ENCODE results near the gene MEGF11. TPM values are rescaled to one million over a fixed set of nuclear protein-coding genes. Genes with fewer than 3 reads are reported as not detected.

MEGF11 gene
- total RNA-seq, 2 donors from 2014 or later, result not detected

DNA sequence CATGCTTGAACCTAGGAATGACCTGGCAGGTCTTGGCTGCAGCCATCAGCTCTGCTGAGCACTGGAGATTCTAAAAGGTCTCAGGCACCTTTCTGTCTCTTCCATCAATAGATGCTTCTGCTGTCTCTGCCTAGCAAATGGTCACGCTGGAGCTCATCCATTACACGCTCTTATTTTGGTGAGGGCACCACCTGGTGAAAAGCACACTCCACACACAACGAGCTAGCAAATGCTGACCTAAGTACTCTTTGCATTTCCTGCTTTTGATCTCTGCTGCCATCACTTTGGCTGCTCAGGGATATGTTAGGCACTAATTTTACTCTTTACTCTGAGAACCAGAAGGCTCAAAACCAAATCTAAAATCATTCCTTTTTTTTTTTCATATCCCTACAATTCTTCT is 293.0 kb downstream of the MEGF11 start:
- Histone ChIP-seq H3K4me3 (no peak overlapping the region), H3K9me3 (no peaks in the 10 kb centered on the region), H3K27ac (no peak overlapping the region), H3K27me3 (no peaks in the 10 kb centered on the region), H3K36me3 (replicated peaks in 1 of 2; ENCODE audit: insufficient read depth in 1 of 2, low read depth in 2 of 2) (no peaks in the 10 kb centered on the region), H3K4me1 (no peaks in the 10 kb centered on the region)
- TF ChIP-seq CTCF (IDR thresholded peaks at IDR 0.05) (no peak), POLR2A (IDR thresholded peaks at IDR 0.05) (no peak)
- WGBS, 2 donors, result 56% methylated on average over 3 of the region's 3 CpGs
- intact Hi-C loops (cut with DNase I), result no loop called here
- ATAC-seq (no peak), DNase-seq (no peak)

DNA sequence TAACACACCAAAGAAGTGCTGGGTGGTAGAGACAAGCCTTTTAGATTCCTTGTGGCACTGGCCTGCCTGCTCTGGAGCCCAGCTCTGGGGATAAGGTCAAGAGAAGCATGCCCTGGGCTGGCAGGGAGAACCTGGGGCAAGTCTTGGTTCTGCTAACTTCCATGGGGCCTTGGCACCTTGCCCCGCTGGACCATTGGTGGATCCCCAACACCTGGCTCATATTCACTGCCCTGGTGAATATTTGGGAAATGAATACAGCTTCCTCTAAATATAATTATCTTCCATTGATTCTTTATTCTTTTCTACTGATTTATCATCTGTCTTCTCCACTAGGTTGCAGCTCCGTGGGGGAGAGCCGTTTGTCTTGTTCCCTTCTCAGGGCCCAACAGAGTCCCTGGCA is 294.7 kb downstream of the MEGF11 start:
- WGBS, 2 donors, result 47 to 62% methylated on average over 3 of the region's 3 CpGs
- no peak for ATAC-seq
- H3K27me3 ChIP-seq, result no peaks in the 10 kb centered on the region
- no peaks in the 10 kb centered on the region for H3K4me1 ChIP-seq
- H3K27ac ChIP-seq, result no peak overlapping the region
- intact Hi-C loops (cut with DNase I), result no loop called here
- H3K9me3 ChIP-seq, result no peaks in the 10 kb centered on the region
- H3K4me3 ChIP-seq, result no peak overlapping the region
- TF ChIP-seq CTCF (IDR thresholded peaks at IDR 0.05) (no peak), POLR2A (IDR thresholded peaks at IDR 0.05) (no peak)
- no peaks in the 10 kb centered on the region for H3K36me3 ChIP-seq (replicated peaks in 1 of 2; ENCODE audit: insufficient read depth in 1 of 2, low read depth in 2 of 2)
- no peak for DNase-seq

- 57 to 58% methylated on average over 3 to 7 of the region's 7 CpGs for WGBS, 2 donors
- H3K4me3 ChIP-seq, result no peak overlapping the region
- no peaks in the 10 kb centered on the region for H3K36me3 ChIP-seq (replicated peaks in 1 of 2; ENCODE audit: insufficient read depth in 1 of 2, low read depth in 2 of 2)
- no peaks in the 10 kb centered on the region for H3K4me1 ChIP-seq
- H3K27ac ChIP-seq, result no peak overlapping the region
- DNase-seq, result no peak
- ATAC-seq, result no peak
- H3K27me3 ChIP-seq, result no peaks in the 10 kb centered on the region
- H3K9me3 ChIP-seq, result no peaks in the 10 kb centered on the region
- intact Hi-C loops (cut with DNase I), result no loop called here
- TF ChIP-seq POLR2A (IDR thresholded peaks at IDR 0.05) (no peak), CTCF (IDR thresholded peaks at IDR 0.05) (no peak)
Observed at GRCh38 chr15:65957451-65957850, 296.1 kb downstream of the MEGF11 start.

DNA sequence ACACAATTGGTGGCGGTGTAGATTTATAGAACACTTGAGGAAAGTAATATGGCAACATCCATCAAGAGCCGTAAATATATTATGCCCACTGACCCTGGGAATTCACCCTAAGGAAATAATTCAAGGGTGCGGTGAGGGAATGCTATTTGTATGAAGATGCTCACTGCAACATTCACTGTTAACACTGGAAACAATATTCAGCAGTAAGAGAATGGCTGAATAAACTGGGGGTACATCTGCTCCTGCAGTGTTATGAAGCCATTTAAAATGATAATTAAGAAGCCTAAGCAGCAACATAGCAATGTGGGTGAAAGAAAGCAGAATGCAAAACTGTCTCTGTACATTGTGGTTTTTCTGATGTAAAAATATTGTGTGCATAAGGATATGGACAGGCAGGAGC is 296.7 kb downstream of the MEGF11 start:
- no peak for DNase-seq
- WGBS, 2 donors, result 88 to 94% methylated on average over 3 of the region's 3 CpGs
- H3K4me1 ChIP-seq, result no peaks in the 10 kb centered on the region
- H3K4me3 ChIP-seq, result no peak overlapping the region
- no peak for TF ChIP-seq POLR2A (IDR thresholded peaks at IDR 0.05)
- TF ChIP-seq CTCF (IDR thresholded peaks at IDR 0.05), result no peak
- no peak overlapping the region for H3K27ac ChIP-seq
- intact Hi-C loops (cut with DNase I), result no loop called here
- no peak for ATAC-seq
- no peaks in the 10 kb centered on the region for H3K36me3 ChIP-seq (replicated peaks in 1 of 2; ENCODE audit: insufficient read depth in 1 of 2, low read depth in 2 of 2)
- no peaks in the 10 kb centered on the region for H3K9me3 ChIP-seq
- no peaks in the 10 kb centered on the region for H3K27me3 ChIP-seq

DNA sequence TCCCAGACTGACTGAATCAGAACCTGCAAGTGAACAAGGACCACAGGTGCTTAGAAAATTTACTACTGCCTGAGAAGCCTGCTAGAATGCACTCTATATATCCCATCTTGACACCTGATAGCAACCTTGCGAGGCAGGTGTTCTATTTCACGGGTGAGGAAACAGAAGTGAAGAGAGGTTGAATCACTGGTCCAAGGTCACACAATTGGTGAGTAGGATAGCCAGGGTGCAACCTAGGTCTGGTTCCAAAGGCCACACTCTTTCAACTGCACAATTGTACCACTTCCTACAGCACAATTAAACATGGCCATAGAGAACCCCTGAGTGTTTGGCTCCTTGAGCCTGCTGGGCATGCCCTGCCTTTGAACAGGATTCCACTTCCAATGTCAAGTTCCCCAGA is 297.2 kb downstream of the MEGF11 start:
- DNase-seq, result no peak
- intact Hi-C loops (cut with DNase I), result no loop called here
- ATAC-seq, result no peak

More for the DNA sequence above, 297.2 kb downstream of the MEGF11 start:
- no peaks in the 10 kb centered on the region for H3K27me3 ChIP-seq
- H3K4me1 ChIP-seq, result no peaks in the 10 kb centered on the region
- H3K9me3 ChIP-seq, result no peaks in the 10 kb centered on the region
- H3K27ac ChIP-seq, result no peak overlapping the region
- H3K36me3 ChIP-seq (replicated peaks in 1 of 2; ENCODE audit: insufficient read depth in 1 of 2, low read depth in 2 of 2), result no peaks in the 10 kb centered on the region
- no peak overlapping the region for H3K4me3 ChIP-seq
- TF ChIP-seq POLR2A (IDR thresholded peaks at IDR 0.05) (no peak), CTCF (IDR thresholded peaks at IDR 0.05) (no peak)
- WGBS, 2 donors, result 50 to 63% methylated on average over 2 of the region's 2 CpGs
